ENCODE results near the gene BNC2.

DNA sequence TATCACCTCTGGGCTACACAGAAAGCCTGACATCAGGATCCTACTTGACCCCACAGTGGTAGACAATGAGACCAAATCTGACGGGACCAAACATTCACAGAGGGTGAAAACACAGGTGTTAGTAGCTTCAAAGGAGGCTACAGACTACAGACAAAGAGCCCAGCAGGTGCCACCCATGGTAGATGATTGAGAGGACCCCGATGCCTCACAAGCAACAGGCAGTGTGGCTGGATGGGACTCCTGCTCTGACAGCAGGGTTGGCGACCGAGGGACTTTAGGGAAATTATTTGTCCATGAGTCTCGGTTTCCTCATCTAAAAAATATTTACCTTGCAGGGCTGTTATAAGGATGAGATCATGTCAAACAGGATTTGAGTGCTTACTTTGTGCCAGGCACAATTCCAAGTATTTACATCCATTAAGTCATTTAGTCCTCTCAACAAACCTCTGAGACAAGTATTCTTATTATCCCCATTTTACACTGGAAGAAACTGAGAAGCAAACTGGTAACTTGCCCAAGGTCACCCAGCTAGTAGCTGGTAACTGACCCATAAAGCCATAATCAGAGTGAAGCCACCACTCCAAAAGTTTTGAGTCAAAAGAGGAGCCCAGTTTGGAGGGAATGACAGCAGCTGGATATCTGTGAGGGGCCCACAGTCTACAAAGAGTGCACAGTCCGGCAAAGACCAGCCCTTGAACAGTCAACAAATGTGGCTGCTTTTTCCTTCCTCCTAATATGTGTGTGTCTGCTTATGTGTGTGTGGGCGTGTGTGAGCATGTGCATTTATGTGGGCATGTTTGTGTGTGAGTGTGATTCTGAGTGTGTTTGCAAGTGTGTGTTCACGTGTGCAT is 502.0 kb downstream of the BNC2 start:
- TF ChIP-seq, protein P1, sequence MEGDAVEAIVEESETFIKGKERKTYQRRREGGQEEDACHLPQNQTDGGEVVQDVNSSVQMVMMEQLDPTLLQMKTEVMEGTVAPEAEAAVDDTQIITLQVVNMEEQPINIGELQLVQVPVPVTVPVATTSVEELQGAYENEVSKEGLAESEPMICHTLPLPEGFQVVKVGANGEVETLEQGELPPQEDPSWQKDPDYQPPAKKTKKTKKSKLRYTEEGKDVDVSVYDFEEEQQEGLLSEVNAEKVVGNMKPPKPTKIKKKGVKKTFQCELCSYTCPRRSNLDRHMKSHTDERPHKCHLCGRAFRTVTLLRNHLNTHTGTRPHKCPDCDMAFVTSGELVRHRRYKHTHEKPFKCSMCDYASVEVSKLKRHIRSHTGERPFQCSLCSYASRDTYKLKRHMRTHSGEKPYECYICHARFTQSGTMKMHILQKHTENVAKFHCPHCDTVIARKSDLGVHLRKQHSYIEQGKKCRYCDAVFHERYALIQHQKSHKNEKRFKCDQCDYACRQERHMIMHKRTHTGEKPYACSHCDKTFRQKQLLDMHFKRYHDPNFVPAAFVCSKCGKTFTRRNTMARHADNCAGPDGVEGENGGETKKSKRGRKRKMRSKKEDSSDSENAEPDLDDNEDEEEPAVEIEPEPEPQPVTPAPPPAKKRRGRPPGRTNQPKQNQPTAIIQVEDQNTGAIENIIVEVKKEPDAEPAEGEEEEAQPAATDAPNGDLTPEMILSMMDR (IDR thresholded peaks at IDR 0.05; ENCODE audit: low read length), result no peak
- no peak for TF ChIP-seq EZH2 (IDR thresholded peaks at IDR 0.05; ENCODE audit: borderline replicate concordance, low read length)
